Hematopoietic multipotent progenitor cell (in vitro differentiated cells): ENCODE data around the gene CPNE2. TPM values are rescaled to one million over a fixed set of nuclear protein-coding genes. Genes with fewer than 3 reads are reported as not detected.
"Not testable (repeated sequence)": the region's sequence is repeated elsewhere in the genome, so short reads cannot be mapped to it uniquely, and the experiment has no call there.

Source experiments
- DNase-seq, 3 donors: peaks; one replicate each; pipeline ENCODE4 v3.0.0-alpha.2; 2011 to 2015; ENCODE audit warnings: low read depth in 2 of 3, low spot score in 2 of 3
- total RNA-seq: library from RNA; depleted of rRNA; stranded (reverse); fragments of >200 nt; gene quantifications from one replicate; pipeline ENCODE4 v1.2.3, GENCODE V29; 2012

Gene CPNE2
- total RNA-seq, 1 donor = 33.1 TPM

DNA sequence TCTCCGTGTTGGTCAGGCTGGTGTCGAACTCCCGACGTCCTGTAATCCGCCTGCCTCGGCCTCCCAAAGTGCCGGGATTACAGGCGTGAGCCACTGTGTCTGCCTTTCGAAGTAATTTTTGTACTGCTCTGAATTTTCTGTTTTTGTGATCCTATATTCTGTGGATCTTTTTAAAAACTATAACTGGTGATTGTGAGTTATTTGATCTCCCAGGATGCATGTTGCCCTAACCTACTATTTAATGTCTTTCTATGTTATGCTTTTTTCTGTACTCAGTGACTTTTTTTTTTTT, 96.3 kb downstream of the CPNE2 start:
- no peak for DNase-seq

DNA sequence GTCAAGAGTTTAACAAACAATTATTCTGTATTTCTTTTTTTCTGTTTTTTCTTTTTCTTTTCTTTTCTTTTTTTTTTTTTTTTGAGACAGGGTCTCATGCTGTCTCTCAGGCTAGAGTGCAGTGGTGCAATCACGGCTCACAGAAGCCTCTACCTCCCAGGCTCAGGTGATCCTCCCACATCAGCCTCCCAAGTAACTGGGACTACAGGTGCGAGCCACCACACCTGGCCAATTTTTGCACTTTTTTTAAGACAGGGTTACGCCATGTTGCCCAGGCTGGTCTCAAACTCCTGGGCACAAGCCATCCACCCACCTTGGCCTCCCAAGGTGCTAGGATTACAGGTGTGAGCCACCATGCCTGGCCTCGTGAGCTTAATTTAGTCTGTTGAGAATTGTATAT, 97.1 kb downstream of the CPNE2 start:
- not testable (repeated sequence) for DNase-seq

DNA sequence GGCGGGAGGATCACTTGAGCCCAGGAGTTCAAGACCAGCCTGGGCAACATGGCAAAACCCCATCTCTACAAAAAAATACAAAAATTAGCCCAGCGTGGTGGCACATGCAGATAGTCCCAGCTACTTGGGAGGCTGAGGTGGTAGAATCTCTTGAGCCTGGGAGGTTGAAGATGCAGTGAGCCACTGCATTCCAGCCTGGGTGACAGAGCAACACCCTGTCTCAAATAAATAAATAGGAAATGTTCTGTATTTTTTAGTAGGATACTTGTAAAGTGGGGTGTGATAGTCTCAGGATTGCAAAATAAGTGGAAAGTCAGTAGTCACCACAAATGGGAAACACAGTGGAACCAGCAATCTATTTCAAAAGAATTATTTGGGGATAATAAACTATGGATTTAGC, 97.8 kb downstream of the CPNE2 start:
- DNase-seq = no peak

DNA sequence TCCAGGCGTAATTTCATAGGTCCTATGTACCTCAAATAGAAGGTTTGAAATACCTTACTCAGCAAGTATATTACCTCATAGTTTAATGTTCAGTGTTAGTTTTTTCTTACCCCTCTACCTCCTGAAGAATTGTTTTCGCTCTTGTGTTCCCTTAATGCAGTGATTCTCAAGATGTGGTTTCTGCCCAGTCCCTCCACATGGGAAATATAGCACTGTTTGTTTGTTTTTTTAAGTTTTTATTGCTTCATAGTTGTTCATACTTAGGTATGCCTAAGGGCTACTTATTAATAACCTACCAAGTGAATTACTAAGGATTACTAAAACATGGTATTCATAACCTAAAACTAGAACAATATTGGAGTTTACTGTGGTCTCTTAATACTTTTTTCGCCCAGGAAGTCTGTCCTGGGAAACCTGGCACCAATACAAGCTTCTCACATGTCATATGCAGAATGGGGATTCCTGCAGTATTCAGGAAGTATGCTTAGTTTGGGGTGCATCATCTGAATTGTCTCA, 98.7 kb downstream of the CPNE2 start:
- no peak for DNase-seq

DNA sequence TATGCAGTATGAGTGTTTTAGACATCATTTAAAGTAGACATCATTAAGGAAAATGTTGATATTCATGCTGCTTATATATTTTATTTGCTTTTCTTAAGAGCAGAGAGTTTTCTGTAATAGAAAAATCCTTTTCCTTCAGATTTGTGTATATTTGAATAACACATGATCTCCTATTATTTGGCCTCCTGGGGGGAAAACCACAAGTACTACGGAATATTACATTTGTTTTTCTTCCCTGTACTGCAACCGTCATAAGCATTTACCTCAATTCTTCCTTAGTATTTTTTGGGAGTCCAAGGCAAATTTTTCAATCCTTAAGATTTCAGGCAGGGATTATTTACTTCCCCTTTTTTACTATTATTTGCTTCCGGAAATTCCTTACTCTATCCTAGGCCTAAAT, 99.8 kb downstream of the CPNE2 start:
- no peak for DNase-seq

- no peak for DNase-seq
Observed at GRCh38 chr16:57192720-57193486, 100.5 kb downstream of the CPNE2 start.

- DNase-seq = no peak
Observed at GRCh38 chr16:57194512-57194911, 102.1 kb downstream of the CPNE2 start.

- DNase-seq = no peak
Observed at GRCh38 chr16:57196286-57196685, 103.9 kb downstream of the CPNE2 start.

DNA sequence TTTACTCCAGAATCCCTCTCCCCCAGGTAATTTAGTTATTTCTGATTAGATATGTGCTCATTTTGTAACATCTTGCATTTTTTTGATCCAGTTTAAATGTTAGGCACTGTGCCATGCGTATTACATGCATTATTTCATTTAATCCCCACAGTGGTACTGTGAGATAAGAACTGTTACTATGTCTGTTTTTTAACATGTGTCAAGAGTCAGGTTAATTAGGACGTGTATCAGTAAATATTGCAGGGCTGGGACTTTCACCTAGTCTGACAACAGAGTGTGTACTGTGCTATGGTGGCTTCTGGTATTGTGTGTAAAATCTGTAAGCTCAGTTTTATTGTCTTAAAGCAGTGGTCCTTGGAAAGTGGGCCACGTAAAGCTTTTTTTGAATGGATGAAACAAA, 104.4 kb downstream of the CPNE2 start:
- no peak for DNase-seq

Other genes with a start within 250 kb of the CPNE2 start
- gene SLC12A3, start 227.4 kb upstream of the CPNE2 start, total RNA-seq = not detected
- 52.2 TPM for gene HERPUD1, start 160.4 kb upstream of the CPNE2 start, total RNA-seq
- 2.2 TPM for gene CETP, start 130.6 kb upstream of the CPNE2 start, total RNA-seq
- 78.1 TPM for gene NLRC5, start 103.0 kb upstream of the CPNE2 start, total RNA-seq
- 48.5 TPM for gene PSME3IP1, start 93.5 kb downstream of the CPNE2 start, total RNA-seq
- 28.3 TPM for gene RSPRY1, start 93.7 kb downstream of the CPNE2 start, total RNA-seq
- 57.4 TPM for gene ARL2BP, start 152.7 kb downstream of the CPNE2 start, total RNA-seq
- 0.27 TPM for gene PLLP, start 192.1 kb downstream of the CPNE2 start, total RNA-seq